Liver (tissue), 9 donors: ENCODE measurements around the gene HYAL3. TPM values are rescaled to one million over a fixed set of nuclear protein-coding genes. Genes with fewer than 3 reads are reported as not detected.

Experiments used
- DNase-seq: peaks from one replicate; pipeline ENCODE4 v3.0.0-alpha.2; 2017; ENCODE audit warnings: low spot score
- H3K27ac ChIP-seq, 2 donors: one replicate each; pipeline ENCODE4 v1.7.0; 2013; ENCODE audit warnings: inconsistent platforms in 2 of 2, low read length in 2 of 2, control low read depth in 1 of 2, low read depth in 1 of 2, mild to moderate bottlenecking in 1 of 2
- H3K27me3 ChIP-seq, 4 donors: one replicate each; pipeline versions ENCODE4 v1.6.1 to v1.7.0; 2013; ENCODE audit warnings: low read length in 3 of 4, inconsistent platforms in 1 of 4, mild to moderate bottlenecking in 1 of 4, moderate library complexity in 1 of 4; ENCODE audit not compliant: control insufficient read depth in 4 of 4, insufficient read depth in 4 of 4
- H3K36me3 ChIP-seq, 4 donors: one replicate each; pipeline versions ENCODE4 v1.6.1 to v1.7.0; 2013; ENCODE audit warnings: low read length in 3 of 4, mild to moderate bottlenecking in 3 of 4, low read depth in 1 of 4, moderate library complexity in 1 of 4; ENCODE audit not compliant: control insufficient read depth in 4 of 4, insufficient read depth in 3 of 4
- H3K4me1 ChIP-seq, 4 donors: one replicate each; pipeline versions ENCODE4 v1.6.1 to v1.7.0; 2013; ENCODE audit warnings: low read length in 3 of 4, mild to moderate bottlenecking in 3 of 4, moderate library complexity in 1 of 4; ENCODE audit not compliant: control insufficient read depth in 4 of 4, insufficient read depth in 4 of 4
- H3K4me3 ChIP-seq, 3 donors: one replicate each; pipeline versions ENCODE4 v1.6.1 to v1.7.0; 2013; ENCODE audit warnings: low read length in 3 of 3, control low read depth in 1 of 3, low read depth in 1 of 3, mild to moderate bottlenecking in 1 of 3
- H3K9ac ChIP-seq, 2 donors: one replicate each; pipeline ENCODE4 v1.7.0; 2013; ENCODE audit warnings: low read length in 2 of 2, mild to moderate bottlenecking in 2 of 2, moderate library complexity in 2 of 2, control low read depth in 1 of 2, low read depth in 1 of 2
- H3K9me3 ChIP-seq, 4 donors: one replicate each; pipeline versions ENCODE4 v1.6.1 to v1.7.0; 2013; ENCODE audit warnings: low read length in 3 of 4; ENCODE audit not compliant: control insufficient read depth in 4 of 4
- ATF3 ChIP-seq: IDR thresholded peaks from 2 replicates; pipeline ENCODE4 v1.6.1; 2016; ENCODE audit warnings: antibody characterized with exemption
- CTCF ChIP-seq: fragments of 150-350 bp; IDR thresholded peaks from 2 replicates; pipeline ENCODE4 v1.5.1; 2017; ENCODE audit warnings: improper control_type of control experiment, low read depth, low read length; ENCODE audit not compliant: missing input control
- EGR1 ChIP-seq, 2 donors: IDR thresholded peaks; 2 replicates each; pipeline ENCODE4 v1.6.1; 2016 to 2018; ENCODE audit warnings: antibody characterized with exemption in 2 of 2, low read depth in 2 of 2
- FOXA1 ChIP-seq: IDR thresholded peaks from 2 replicates; pipeline ENCODE4 v1.6.1; 2016; ENCODE audit warnings: antibody characterized with exemption
- FOXA2 ChIP-seq: IDR thresholded peaks from 2 replicates; pipeline ENCODE4 v1.6.1; 2016; ENCODE audit warnings: antibody characterized with exemption
- GABPA ChIP-seq, 2 donors: IDR thresholded peaks in 1 of 2; conservative IDR thresholded peaks in 1 of 2; 2 replicates each; pipeline ENCODE4 v1.6.1; 2016; ENCODE audit warnings: antibody characterized with exemption in 2 of 2, mild to moderate bottlenecking in 1 of 2, moderate library complexity in 1 of 2
- HNF4A ChIP-seq, 2 donors: conservative IDR thresholded peaks; 2 replicates each; pipeline ENCODE4 v1.6.1; 2016; ENCODE audit warnings: antibody characterized with exemption in 2 of 2, mild to moderate bottlenecking in 2 of 2
- HNF4G ChIP-seq: IDR thresholded peaks from 2 replicates; pipeline ENCODE4 v1.6.1; 2016; ENCODE audit warnings: antibody characterized with exemption
- JUND ChIP-seq, 2 donors: IDR thresholded peaks; 2 replicates each; pipeline ENCODE4 v1.6.1; 2016; ENCODE audit warnings: antibody characterized with exemption in 2 of 2
- MAX ChIP-seq: IDR thresholded peaks from 2 replicates; pipeline ENCODE4 v1.6.1; 2016; ENCODE audit warnings: antibody characterized with exemption
- NR2F2 ChIP-seq: IDR thresholded peaks from 2 replicates; pipeline ENCODE4 v1.6.1; 2016; ENCODE audit warnings: antibody characterized with exemption
- RAD21 ChIP-seq, 2 donors: IDR thresholded peaks; 2 replicates each; pipeline ENCODE4 v1.6.1; 2016; ENCODE audit warnings: antibody characterized with exemption in 2 of 2, mild to moderate bottlenecking in 2 of 2
- RXRA ChIP-seq, 2 donors: IDR thresholded peaks; 2 replicates each; pipeline ENCODE4 v1.6.1; 2017 to 2018; ENCODE audit warnings: antibody characterized with exemption in 2 of 2, mild to moderate bottlenecking in 1 of 2
- SP1 ChIP-seq: IDR thresholded peaks from 2 replicates; pipeline ENCODE4 v1.6.1; 2018; ENCODE audit warnings: antibody characterized with exemption, mild to moderate bottlenecking
- TAF1 ChIP-seq: conservative IDR thresholded peaks from 2 replicates; pipeline ENCODE4 v1.6.1; 2016; ENCODE audit warnings: antibody characterized with exemption, mild to moderate bottlenecking
- YY1 ChIP-seq: IDR thresholded peaks from 2 replicates; pipeline ENCODE4 v1.6.1; 2016; ENCODE audit warnings: antibody characterized with exemption, mild to moderate bottlenecking
- ZBTB33 ChIP-seq: IDR thresholded peaks from 2 replicates; pipeline ENCODE4 v1.6.1; 2016; ENCODE audit warnings: antibody characterized with exemption
- WGBS: extraction: QIAGEN DNeasy Blood & Tissue Kit; methylation state at CpG from one replicate; pipeline ENCODE4 v1.1.7; 2013; 5-methylcytosine and 5-hydroxymethylcytosine counted together
- polyA plus RNA-seq, 2 donors: library from polyadenylated mRNA; stranded (reverse) in 1 of 2; unstranded in 1 of 2; fragments of 200-250 nt in 1 of 2; fragments of >200 nt in 1 of 2; fragmentation: Nextera tagmentation in 1 of 2; extraction: Ambion mirVana in 1 of 2; gene quantifications; one replicate each; pipeline versions ENCODE4 v1.2.1 to v1.2.3, GENCODE V29; 2013 to 2015
- total RNA-seq, 2 donors: library from RNA; depleted of rRNA; stranded (reverse); fragments of >200 nt; gene quantifications; one replicate each; pipeline ENCODE4 v1.2.3, GENCODE V29; 2014
- donor health status: healthy.
- donor health status: healthy.
- donor health status: healthy.
- donor health status: healthy.
- donor health status: healthy.

HYAL3 gene
- total and polyA plus RNA-seq, 4 donors = 1.8 to 6.6 (median 2.0) TPM

- TF ChIP-seq ZBTB33 (no peak), EGR1 (IDR thresholded peaks at IDR 0.05; ENCODE audit: low read depth in 2 of 2) (no peak), TAF1 (no peak), HNF4A (conservative IDR thresholded peaks at IDR 0.05) (no peak), JUND (IDR thresholded peaks at IDR 0.05) (no peak), FOXA1 (no peak), NR2F2 (no peak), YY1 (no peak), RXRA (IDR thresholded peaks at IDR 0.05) (no peak), HNF4G (no peak)
These were observed 37.4 kb upstream of the HYAL3 start (continued) for GRCh38 chr3:50336452-50337174.

GRCh38 chr3:50334339-50335075 is 35.3 kb upstream of the HYAL3 start:
- Histone ChIP-seq H3K9ac (peak overlapping the region in 1 of 2 donors; percentile 24), H3K27ac (peak overlapping the region; percentile 40 to 56), H3K27me3 (no peaks in the 10 kb centered on the region), H3K4me1 (peaks cover 6 to 39% (median 20%) of the 10 kb centered on the region in 4 donors), H3K36me3 (peaks cover 4 to 27% (median 16%) of the 10 kb centered on the region in 4 donors), H3K9me3 (no peaks in the 10 kb centered on the region), H3K4me3 (no peak overlapping the region)
- WGBS = 67% methylated on average over 5 of the region's 5 CpGs
- TF ChIP-seq SP1 = no peak
- TF ChIP-seq RXRA (IDR thresholded peaks at IDR 0.05) = no peak
- no peak for TF ChIP-seq YY1
- no peak for TF ChIP-seq GABPA (IDR thresholded peaks at IDR 0.05 in 1 of 2, conservative IDR thresholded peaks at IDR 0.05 in 1 of 2)
- TF ChIP-seq FOXA1 = no peak
- TF ChIP-seq MAX = no peak
- TF ChIP-seq CTCF = no peak
- TF ChIP-seq ATF3 = no peak
- TF ChIP-seq RAD21 (IDR thresholded peaks at IDR 0.05) = no peak
- no peak for TF ChIP-seq EGR1 (IDR thresholded peaks at IDR 0.05; ENCODE audit: low read depth in 2 of 2)
- no peak for TF ChIP-seq FOXA2
- no peak for TF ChIP-seq TAF1
- DNase-seq = no peak
